SKM-1 treated with dmso at 0.1 percent for 144 hours (cell line): ENCODE measurements around the gene LPCAT4.
"Not testable (repeated sequence)": the region's sequence is repeated elsewhere in the genome, so short reads cannot be mapped to it uniquely, and the experiment has no call there.

Experiments
- DNase-seq: peaks from one replicate; lab custom pipeline; 2025; ENCODE audit not compliant: unreplicated experiment; lab: John Stamatoyannopoulos, UW

Gene LPCAT4

DNA sequence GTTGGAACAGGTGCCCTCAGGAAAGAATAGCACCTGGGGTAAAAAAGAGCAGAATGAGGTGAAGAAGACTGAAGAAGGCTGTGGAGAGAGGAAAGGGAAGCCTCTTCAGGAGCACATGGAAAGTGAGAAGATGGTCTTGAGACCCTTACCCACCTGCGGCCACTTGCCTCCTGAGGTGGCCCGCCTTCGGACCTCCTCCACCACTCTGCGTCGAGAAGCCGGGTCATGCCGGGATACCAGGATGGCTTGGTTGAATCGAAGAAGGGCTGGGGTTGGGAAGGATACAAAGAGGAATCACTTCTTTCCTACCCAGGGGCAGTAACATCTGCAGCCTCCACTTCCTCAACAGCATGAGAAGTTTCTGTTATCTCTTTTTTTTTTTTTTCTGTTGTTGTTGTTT, 3.0 kb downstream of the LPCAT4 start:
- DNase-seq: no peak

DNA sequence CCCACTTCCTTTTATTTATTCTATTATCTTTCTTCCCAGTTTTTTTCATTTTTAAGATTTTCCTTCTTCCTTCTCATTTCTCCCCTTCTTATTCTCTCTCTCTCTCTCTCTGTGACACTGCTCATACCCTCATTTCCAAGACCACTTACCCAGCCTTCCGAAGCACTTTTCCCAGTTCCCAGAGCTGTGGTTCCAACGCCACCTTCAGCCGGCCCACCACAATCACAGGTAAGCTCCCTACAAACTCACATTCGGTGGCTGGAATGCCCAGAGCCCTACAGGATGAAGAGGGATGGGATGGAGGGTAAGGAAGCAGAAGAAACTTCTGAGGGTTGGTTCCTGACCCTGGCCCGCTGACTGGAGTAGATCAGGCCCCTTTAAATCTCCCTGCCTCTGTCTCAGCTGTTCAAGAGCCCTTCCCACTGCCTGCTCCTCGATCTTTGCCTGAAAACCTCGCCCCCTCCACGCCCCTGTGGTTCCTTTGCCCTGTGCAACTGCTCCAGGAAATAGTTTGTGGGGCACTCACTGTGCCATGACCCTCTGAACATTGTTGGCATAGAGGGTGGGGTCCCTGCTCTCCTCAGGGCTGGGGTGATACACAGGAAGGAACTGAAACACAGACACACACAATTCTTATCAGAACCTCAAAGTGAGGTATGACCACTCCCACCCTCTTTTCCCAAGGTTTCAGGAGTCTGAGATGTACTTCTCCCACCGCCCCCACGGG, 4.8 kb downstream of the LPCAT4 start:
- no peak for DNase-seq

DNA sequence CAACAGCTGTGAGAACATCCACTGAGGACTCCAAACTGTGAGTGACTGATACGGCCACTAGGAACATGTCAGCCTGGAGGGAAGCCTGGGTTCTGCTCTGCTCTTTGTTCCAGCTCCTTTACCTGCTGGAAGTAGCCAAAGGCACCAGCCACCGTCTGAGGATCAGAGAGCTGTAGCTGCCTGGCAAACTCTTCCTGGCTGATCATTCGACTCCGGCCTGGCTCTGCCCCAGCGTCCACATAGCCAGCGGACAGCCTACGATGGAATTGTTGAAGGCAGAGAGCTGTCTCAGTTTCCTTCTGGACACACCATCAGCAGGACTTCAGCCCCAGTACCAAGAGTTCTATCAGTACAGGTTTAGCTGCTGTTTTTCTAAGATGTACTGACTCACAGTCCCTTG, 5.7 kb downstream of the LPCAT4 start:
- no peak for DNase-seq

DNA sequence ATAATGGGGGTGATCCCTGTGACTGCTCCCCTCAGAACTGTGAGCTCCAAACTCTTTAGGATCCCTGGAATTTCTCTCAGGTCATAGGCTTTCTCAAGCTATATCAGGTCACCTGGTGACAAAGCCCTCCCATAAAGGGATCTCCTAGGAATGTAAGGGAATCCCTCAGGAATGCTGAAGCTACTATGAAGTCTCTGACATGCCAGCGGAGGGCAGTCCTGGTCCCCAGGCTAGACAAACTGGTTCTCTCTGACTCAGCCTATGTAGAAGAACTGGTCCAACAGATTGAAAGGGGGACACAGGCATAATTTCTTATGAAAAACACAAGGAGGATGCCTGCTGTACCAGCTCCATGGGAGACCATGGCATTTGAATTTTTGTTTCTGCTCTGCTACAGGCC, 6.7 kb downstream of the LPCAT4 start:
- DNase-seq: no peak

DNA sequence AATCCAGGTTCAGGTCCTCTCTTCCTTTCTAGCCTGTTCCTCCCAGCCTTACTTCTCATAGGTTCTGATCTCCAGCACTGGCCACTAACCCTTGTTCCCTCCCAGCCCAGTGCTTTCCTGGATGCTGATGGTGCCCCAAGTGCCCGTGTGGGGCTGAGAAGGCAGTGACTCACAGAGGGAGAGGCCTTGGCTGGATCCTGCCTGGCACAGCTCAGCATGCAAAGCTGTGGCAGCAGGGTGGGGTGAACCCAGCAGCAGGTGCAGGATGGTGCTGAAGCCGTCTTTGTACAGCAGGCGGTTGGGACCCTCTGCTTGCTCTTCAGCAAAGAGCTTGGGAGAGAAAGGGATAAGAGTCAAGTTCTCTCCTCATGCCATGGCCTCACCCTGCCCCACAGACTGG, 7.6 kb downstream of the LPCAT4 start:
- no peak for DNase-seq

DNA sequence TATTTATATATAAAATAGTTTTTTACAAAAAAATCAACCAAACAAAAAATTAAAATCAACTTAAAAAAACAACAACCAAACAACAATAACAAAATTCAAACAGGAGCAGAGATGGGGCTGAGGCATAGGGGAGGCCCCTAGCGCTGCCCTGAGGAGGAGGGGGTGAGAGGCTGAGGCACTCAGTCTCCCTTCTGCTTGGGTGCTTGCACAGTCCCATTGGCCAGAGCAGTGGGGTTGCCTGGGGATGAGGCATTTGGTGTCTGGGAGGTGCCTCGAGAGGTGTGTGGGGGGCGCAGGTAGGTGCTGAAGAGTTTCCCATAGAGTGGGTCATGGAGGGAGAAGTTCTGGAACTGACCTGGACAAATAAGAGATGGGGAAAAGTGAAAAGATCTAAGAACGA, 8.0 kb downstream of the LPCAT4 start:
- no peak for DNase-seq

DNA sequence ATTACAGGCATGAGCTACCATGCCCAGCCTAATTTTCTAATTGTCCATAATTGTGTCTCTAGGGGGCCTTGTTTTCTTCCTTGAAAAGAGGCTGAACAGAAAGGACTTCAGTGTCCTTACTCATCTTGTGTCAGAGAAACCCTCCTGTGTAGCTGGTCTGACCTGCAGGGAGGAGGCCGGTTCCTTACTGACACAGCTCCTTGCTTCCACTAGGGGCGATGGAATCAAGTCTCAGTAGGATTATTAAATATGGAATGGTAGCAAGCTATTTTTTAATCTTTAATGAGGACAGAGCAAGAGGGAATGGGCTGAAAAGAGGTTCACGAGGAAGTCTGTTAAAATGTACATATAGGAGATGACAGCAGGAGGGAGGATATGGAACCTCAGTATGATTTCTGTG, 8.6 kb downstream of the LPCAT4 start:
- no peak for DNase-seq

DNA sequence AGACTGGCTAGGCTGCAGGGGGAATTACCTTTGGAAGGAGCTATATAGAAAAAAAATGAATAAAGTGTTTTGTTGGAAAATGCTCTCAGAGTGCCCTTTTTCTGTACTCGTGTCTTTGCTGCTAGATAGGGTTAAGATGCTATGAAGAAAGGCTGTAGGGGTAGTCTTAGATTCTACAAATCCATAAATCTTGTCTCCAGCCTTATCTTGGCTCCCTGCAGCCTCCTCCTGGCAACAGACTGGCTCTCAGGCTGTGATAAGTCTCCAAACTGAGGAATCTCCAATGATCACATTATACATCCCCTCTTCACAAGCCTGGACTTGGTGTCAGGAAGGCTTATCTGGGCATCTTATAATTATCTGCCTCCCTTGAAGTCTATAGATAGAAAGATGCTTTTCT, 9.3 kb downstream of the LPCAT4 start:
- DNase-seq: no peak

DNA sequence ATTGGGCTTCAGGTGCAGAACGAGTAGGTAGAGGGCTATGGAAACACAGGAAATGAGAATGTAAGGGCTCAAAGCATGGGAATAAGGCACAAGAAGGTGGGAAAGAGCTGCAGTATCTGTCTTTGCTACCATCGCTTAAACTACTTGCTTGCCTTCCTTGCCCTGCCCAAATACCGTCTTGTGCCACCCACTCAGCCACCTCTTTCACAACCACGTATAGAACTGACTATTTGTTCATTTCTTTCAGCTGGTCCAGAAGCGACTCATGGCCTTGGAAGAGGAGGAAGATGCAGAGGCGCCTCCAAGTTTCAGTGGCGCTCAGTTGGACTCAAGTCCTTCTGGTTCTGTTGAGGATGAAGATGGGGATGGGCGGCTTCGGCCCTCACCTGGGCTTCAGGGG, 11.8 kb downstream of the LPCAT4 start:
- DNase-seq: no peak

DNA sequence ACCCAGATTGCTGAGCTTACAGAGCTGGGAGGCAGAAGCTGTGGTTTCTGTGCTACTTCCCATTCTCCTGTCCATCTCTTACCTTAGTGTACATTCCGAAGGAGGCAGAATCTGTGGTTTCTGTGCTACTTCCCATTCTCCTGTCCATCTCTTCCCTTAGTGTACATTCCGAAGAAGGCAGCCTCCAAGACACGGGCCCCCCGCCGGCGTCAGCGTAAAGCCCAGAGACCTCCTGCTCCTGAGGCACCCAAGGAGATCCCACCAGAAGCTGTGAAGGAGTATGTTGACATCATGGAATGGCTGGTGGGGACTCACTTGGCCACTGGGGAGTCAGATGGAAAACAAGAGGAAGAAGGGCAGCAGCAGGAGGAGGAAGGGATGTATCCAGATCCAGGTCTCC, 12.7 kb downstream of the LPCAT4 start:
- DNase-seq: no peak

DNA sequence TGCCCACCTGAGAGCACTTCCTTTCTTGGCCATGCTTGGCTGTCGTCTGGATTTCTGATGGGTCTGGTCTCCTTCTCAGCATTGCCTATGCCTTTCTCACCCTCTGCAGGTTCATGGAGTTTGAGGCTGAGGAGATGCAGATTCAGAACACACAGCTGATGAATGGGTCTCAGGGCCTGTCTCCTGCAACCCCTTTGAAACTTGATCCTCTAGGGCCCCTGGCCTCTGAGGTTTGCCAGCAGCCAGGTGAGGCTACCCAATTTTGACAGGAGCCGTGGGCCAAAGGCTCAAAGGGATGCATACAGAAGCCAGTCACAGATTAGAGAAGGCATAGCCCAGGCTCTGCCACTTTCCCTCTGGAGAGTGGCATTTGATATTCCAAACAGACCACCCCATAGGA, 13.4 kb downstream of the LPCAT4 start:
- DNase-seq: no peak

DNA sequence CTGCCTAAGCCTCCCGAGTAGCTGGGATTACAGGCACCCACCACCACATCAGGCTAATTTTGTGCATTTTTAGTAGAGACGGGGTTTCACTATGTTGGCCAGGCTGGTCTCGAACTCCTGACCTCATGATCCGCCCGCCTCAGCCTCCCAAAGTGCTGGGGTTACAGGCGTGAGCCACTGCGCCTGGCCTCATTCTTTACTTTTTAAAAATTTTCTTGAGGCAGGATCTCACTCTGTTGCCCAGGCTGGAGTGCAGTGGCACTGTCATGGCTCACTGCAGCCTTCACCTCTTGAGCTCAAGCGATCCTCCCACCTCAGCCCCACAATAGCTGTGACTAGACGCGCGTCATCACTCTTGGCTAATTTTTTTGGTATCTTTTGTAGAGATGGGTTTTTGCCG, 14.0 kb downstream of the LPCAT4 start:
- not testable (repeated sequence) for DNase-seq

DNA sequence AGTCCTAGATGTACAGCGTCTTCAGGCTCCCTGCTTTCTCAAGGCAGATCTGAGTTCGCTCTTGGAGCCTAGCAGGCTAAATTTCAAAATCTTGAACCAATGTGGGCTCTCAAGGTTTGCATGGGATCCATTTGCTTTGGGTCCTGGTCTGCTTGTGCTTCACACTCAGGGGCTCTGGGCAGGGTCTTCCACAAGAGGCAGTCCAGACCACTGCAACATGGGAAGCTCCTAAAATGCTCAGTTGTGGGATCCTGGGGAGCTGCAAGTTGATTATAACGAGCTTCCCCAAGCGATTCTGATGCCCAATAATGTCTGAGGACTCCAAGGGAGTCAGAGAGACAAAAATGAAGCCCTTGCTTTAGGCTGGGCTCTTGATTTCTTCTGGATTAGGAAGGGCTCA, 17.2 kb downstream of the LPCAT4 start:
- DNase-seq: no peak

DNA sequence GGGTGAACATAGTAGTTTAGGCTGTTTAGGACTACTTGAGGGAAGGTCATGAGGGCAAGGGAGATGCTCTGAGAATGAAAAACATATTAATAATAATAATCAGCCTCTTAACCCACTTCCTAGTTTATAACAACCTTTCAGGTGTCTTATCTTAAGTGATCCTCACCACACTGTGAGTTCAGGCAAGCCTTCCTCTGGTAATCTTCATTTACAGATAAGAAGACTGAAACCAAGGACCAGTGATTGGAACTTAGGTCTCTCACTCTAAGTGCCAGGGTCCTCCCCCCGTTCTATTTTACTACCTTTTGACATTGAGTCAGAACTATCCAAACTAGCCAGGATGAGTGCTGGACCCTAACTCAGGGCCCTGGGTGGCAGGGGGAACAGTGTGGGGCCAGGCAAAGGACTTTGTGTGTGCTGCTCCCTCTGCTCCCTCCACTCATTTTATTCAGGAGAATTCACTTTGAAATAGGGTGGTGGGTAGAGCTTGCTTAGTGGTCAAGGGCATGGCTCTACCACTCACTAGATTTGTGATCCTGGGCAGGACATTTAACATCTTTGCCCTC, 18.2 kb downstream of the LPCAT4 start:
- no peak for DNase-seq

DNA sequence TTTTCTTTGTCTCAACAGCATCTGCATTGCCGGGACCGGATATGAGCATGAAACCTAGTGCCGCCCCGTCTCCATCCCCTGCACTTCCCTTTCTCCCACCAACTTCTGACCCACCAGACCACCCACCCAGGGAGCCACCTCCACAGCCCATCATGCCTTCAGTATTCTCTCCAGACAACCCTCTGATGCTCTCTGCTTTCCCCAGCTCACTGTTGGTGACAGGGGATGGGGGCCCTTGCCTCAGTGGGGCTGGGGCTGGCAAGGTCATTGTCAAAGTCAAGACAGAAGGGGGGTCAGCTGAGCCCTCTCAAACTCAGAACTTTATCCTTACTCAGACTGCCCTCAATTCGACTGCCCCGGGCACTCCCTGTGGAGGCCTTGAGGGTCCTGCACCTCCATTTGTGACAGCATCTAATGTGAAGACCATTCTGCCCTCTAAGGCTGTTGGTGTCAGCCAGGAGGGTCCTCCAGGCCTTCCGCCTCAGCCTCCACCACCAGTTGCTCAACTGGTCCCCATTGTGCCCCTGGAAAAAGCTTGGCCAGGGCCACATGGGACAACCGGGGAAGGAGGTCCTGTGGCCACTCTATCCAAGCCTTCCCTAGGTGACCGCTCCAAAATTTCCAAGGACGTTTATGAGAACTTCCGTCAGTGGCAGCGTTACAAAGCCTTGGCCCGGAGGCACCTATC, 18.9 kb downstream of the LPCAT4 start:
- no peak for DNase-seq

DNA sequence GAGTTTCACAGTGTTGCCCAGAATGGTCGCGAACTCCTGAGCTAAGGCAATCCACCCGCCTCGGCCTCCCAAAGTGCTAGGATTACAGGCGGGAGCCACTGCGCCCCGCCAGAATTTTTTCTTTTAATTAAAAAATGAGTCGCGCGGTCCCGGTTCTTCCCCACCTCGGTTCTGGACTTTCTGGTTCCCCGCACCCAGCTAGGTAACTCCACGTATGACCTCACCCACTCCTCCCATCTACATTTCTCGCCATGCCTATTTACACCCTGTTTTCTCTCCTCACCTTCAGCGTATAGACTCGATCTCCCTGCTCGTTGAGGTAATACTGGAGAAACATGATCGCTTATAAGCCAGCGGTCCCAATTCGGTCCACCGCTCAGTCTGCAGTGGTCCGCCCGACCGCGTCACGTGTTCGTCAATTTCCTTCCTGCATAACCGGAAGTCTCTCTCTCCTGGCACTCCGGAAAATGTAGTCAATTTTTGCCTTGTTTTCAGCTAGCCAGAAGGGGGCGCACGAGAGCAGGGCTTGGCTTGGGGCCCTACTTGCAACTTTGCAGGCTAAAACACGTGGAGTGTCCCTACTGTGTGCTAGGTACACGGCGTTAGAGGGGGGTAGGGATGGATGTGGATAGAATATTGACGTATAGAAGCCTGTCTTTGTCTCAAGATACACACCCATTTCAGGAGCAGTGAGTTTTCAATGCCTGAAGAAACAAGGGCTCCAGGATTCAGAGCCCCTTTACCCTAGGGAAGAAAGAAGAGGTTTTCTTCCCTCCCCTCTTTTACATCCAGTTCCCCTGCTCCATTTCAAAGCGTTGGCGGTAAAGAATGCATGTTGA, 24.0 kb downstream of the LPCAT4 start, which contains the start of the genes NOP10 and NUTM1:
Gene NOP10, minus strand, starts transcription at position 400 of the 839 bp plus-strand sequence. Its CDS starts 63 bp downstream, at position 337.
Gene NUTM1, plus strand, starts transcription at position 579 of the 839 bp plus-strand sequence. CDS start 382 bp downstream, outside the sequence.
- peak; percentile 93 for DNase-seq

DNA sequence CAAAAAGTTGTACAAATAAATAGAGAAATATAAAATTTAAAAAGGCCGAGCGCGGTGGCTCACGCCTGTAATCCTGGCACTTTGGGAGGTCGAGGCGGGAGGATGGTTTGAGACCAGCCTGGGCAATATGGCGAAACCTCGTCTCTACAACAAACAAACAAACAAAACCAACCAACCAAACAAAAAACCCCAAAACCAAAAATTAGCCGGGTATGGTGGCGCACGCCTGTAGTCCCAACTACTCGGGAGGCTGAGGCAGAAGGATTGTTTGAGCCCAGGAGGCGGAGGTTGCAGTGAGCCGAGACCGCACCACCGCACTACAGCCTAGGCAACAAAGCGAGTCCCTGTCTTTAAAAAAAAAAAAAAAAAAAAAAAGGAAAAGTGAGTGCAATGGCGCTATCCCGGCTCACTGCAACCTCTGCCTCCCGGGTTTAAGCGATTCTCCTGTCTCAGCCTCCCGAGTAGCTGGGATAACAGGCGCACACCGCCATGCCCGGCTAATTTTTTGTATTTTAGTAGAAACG, 24.7 kb downstream of the LPCAT4 start:
- DNase-seq: not testable (repeated sequence)

DNA sequence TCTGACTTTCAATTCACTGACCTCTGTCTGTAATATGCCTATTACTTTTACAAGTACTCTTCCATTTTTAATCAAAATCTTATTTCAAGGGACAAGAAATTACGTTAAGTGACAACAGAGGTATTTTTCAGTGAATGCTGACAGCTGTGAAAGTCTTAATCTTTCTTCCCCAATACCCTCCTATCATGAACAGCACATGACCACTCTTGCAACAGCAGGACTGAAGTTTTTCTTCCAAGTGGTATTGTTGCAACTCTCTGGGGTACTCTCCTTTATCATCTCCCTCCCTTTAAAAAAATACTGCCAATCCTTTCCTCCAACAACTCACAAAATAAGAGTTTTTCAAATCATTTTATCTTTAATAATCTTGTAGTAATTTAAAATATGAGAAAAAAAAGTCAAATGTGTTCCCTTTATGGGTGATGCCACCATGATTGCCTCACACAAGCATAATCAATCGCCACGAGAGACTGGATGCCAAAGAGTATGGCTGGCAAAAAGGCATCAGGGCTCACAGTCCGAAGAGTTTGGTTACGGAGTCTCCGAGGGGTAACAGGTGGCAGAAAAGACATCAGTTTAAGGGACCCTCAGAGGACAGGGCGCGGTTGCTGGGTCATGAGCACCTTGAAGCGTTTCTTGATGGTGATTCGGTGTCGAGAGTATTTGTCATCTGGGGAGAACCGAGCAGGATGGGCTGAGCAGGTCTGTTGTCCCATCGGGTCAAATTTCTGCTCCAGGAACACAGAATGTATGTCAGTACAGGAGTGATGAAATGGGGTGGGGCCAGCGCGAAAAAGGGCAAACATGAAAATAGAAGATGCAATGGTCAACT, 25.4 kb downstream of the LPCAT4 start:
- no peak for DNase-seq

DNA sequence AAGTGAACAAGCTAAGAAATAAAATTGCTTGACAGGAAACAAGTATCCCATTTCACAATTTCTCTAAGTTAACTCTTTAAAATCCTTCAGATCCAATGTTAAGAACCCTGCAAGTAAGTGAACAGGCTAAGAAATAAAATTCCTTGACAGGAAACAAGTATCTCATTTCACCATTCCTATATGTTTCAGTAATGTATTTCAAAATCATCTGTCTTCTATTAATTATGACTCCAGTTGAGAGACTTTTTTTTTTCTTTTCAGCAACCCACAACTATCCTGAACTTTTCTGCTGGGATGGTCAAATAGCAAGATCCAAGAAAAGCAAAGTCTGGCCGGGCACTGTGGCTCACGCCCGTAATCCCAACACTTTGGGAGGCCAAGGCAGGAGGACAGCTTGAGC, 27.1 kb downstream of the LPCAT4 start:
- no peak for DNase-seq

DNA sequence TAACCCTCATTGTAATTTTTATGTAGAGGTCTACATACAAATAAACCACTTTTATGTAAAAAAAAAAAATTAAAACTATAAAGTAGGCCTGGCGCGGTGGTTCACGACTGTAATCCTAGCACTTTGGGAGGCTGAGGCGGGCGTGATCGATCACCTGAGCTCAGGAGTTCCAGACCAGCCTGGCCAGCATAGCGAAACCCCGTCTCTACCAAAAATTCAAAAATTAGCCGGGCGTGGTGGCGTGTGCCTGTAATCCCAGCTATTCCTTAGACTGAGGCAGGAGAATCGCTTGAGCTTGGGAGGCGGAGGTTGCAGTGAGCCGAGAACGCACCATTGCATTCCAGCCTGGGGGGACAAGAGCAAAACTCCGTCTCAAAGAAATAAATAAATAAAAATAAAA, 28.6 kb downstream of the LPCAT4 start:
- DNase-seq: no peak
